ENCODE data around the gene NISCH.

GRCh38 chr3:52463416-52463815 is 8.0 kb downstream of the NISCH start:
- no peak for TF ChIP-seq CTCF (IDR thresholded peaks at IDR 0.05; ENCODE audit: extremely low read depth in 1 of 2, insufficient read depth in 1 of 2, low read depth in 1 of 2, low read length in 2 of 2)
- TF ChIP-seq POLR2A (IDR thresholded peaks at IDR 0.05; ENCODE audit: low read depth, low read length), result no peak
- TF ChIP-seq POLR2AphosphoS5 (IDR thresholded peaks at IDR 0.05; ENCODE audit: insufficient read depth, low read depth, low read length), result no peak
- TF ChIP-seq FOS (IDR thresholded peaks at IDR 0.05; ENCODE audit: borderline replicate concordance, insufficient read depth, low read length), result no peak

Measured in endothelial cell of umbilical vein (primary cell).